AG04450 (cell line): ENCODE measurements around the gene BATF3. TPM values are rescaled to one million over a fixed set of nuclear protein-coding genes. Genes with fewer than 3 reads are reported as not detected.

Experiments
- CTCF ChIA-PET: fragments of 300-600, 350-600 bp; formaldehyde crosslinking; extraction: SDS; loops from one replicate; lab custom pipeline; 2022; ENCODE audit warnings: antibody characterized with exemption, inconsistent platforms; lab: Charles Lee
- POLR2A ChIA-PET: fragments of 350-600 bp; formaldehyde crosslinking; extraction: SDS; loops from one replicate; lab custom pipeline; 2021; ENCODE audit warnings: antibody characterized with exemption, inconsistent platforms; lab: Yijun Ruan, JAX
- DNase-seq: peaks from one replicate; pipeline ENCODE4 v3.0.0-alpha.2; 2011; ENCODE audit warnings: low read depth, low spot score
- H3K27ac ChIP-seq: one replicate; pipeline ENCODE4 v1.5.1; 2012; ENCODE audit warnings: low read depth, low read length, control low read depth
- H3K27me3 ChIP-seq: one replicate; pipeline ENCODE4 v1.6.0; 2012; ENCODE audit warnings: low read length; ENCODE audit not compliant: control insufficient read depth, insufficient read depth
- H3K4me3 ChIP-seq: 2 replicates; pipeline ENCODE4 v1.5.1; 2011; ENCODE audit warnings: mild to moderate bottlenecking, low read depth, low read length, control low read depth
- H3K9me3 ChIP-seq: 2 replicates; pipeline ENCODE4 v1.5.1; 2012; ENCODE audit warnings: low read length; ENCODE audit not compliant: control insufficient read depth, insufficient read depth
- CTCF ChIP-seq: IDR thresholded peaks from 2 replicates; pipeline ENCODE4 v1.5.1; 2011; ENCODE audit warnings: low read depth, low read length, control low read depth, inconsistent platforms
- polyA plus RNA-seq: library from polyadenylated mRNA; depleted of rRNA; stranded (reverse); fragments of >200 nt; gene quantifications from 2 replicates; pipeline ENCODE4 v1.2.3, GENCODE V29; 2011

BATF3 gene
- polyA plus RNA-seq, 1 experiment = 1.4 TPM

- TF ChIP-seq CTCF = no peak
- no peak overlapping the region for H3K4me3 ChIP-seq
- no peak for DNase-seq
- no peaks in the 10 kb centered on the region for H3K9me3 ChIP-seq
- H3K27ac ChIP-seq = no peak overlapping the region
- POLR2A ChIA-PET = no interaction called here
- H3K27me3 ChIP-seq = no peaks in the 10 kb centered on the region
- CTCF ChIA-PET = interaction anchor here (0.8 kb wide), 1 partner anchor 9 kb away, joined by 3 read pairs; no protein-coding TSS in a partner anchor
Measured at GRCh38 chr1:212710566-212710965, 10.9 kb upstream of the BATF3 start.

GRCh38 chr1:212703991-212704564 is 4.4 kb upstream of the BATF3 start:
- Histone ChIP-seq H3K27ac (no peak overlapping the region), H3K27me3 (peaks cover 4% of the 10 kb centered on the region), H3K9me3 (no peaks in the 10 kb centered on the region; the same call in 1 of the 2 replicates), H3K4me3 (no peak overlapping the region)
- no peak for DNase-seq
- no peak for TF ChIP-seq CTCF
- ChIA-PET POLR2A (interaction anchor here (0.6 kb wide), 1 partner anchor 28 kb away, joined by 3 read pairs; no protein-coding TSS in a partner anchor), CTCF (interaction anchor here (1.2 kb wide), 2 partner anchors 39 to 45 kb away, joined by 3 to 4 read pairs; no protein-coding TSS in a partner anchor)

GRCh38 chr1:212702672-212703071 is 3.0 kb upstream of the BATF3 start:
- POLR2A ChIA-PET = no interaction called here
- Histone ChIP-seq H3K4me3 (no peak overlapping the region), H3K27ac (no peak overlapping the region), H3K27me3 (peaks cover 4% of the 10 kb centered on the region), H3K9me3 (no peaks in the 10 kb centered on the region; the same call in 1 of the 2 replicates)
- CTCF ChIA-PET = interaction anchor here (1.0 kb wide), 2 partner anchors 41 to 47 kb away, joined by 3 read pairs; no protein-coding TSS in a partner anchor
- DNase-seq = no peak
- TF ChIP-seq CTCF = no peak

- Histone ChIP-seq H3K9me3 (no peaks in the 10 kb centered on the region; the same call in 1 of the 2 replicates), H3K27ac (no peak overlapping the region), H3K4me3 (no peak overlapping the region), H3K27me3 (peaks cover 4% of the 10 kb centered on the region)
- DNase-seq = no peak
- ChIA-PET CTCF (interaction anchor here (0.6 to 1.6 kb wide), 7 partner anchors 9 to 225 kb away, joined by 3 to 8 read pairs (median 4); no protein-coding TSS in a partner anchor), POLR2A (no interaction called here)
- no peak for TF ChIP-seq CTCF
Measured at GRCh38 chr1:212701910-212702309, 2.3 kb upstream of the BATF3 start.
